Activated CD8-positive, alpha-beta T cell treated with anti-CD3 and anti-CD28 coated beads for 36 hours (primary cell): Measurements from ENCODE around the gene ADARB2. TPM values are rescaled to one million over a fixed set of nuclear protein-coding genes. Genes with fewer than 3 reads are reported as not detected.
"Not testable (repeated sequence)": the region's sequence is repeated elsewhere in the genome, so short reads cannot be mapped to it uniquely, and the experiment has no call there.

ENCODE experiments used
- ATAC-seq: fragments of 200-7000 bp; cut with Tn5 transposase; one replicate; pipeline ENCODE4 v1.10.0; 2021; ENCODE audit warnings: mild to moderate bottlenecking, moderate library complexity
- CTCF ChIA-PET: fragments of 350-600 bp; sonication (Branson Sonifier 250); formaldehyde crosslinking; loops from one replicate; lab custom pipeline; 2021; ENCODE audit warnings: antibody characterized with exemption; lab: Charles Lee
- POLR2A ChIA-PET: fragments of 350-600 bp; sonication (Branson Sonifier 250); formaldehyde crosslinking; loops from one replicate; lab custom pipeline; 2021; ENCODE audit warnings: antibody characterized with exemption; lab: Charles Lee
- DNase-seq: peaks from one replicate; pipeline ENCODE4 v3.0.0-alpha.2; 2020
- H3K27ac Mint-ChIP-seq: one replicate; pipeline ENCODE4 v1.8.0; 2021; ENCODE audit warnings: mild to moderate bottlenecking, mixed read lengths
- H3K27me3 Mint-ChIP-seq: one replicate; pipeline ENCODE4 v1.8.0; 2021; ENCODE audit warnings: mixed read lengths
- H3K36me3 Mint-ChIP-seq: one replicate; pipeline ENCODE4 v1.8.0; 2021; ENCODE audit warnings: low read depth, mixed read lengths
- H3K4me1 Mint-ChIP-seq: one replicate; pipeline ENCODE4 v1.8.0; 2021; ENCODE audit warnings: low read depth, mixed read lengths
- H3K4me3 Mint-ChIP-seq: one replicate; pipeline ENCODE4 v1.8.0; 2021; ENCODE audit warnings: mild to moderate bottlenecking, moderate library complexity, mixed read lengths
- H3K9me3 Mint-ChIP-seq: one replicate; pipeline ENCODE4 v1.8.0; 2021; ENCODE audit warnings: mixed read lengths
- CTCF ChIP-seq: fragments of 200-600 bp; IDR thresholded peaks from one replicate; pipeline ENCODE4 v1.8.0; 2022; ENCODE audit warnings: antibody characterized with exemption, mild to moderate bottlenecking
- intact Hi-C: fragments of 100-400 bp; cut with micrococcal nuclease; formaldehyde crosslinking; loops from one replicate; pipeline ENCODE4 v1.10.0; 2022
- total RNA-seq, 2 experiments: library from RNA; stranded (reverse); gene quantifications; one replicate each; pipeline ENCODE4 v1.2.3, GENCODE V29; 2021

ADARB2 gene
- total RNA-seq, 2 experiments from 2014 or later: 1.3 to 1.6 TPM

- H3K4me1 Mint-ChIP-seq: no peaks in the 10 kb centered on the region
- intact Hi-C loops: no loop called here
- CTCF ChIA-PET: no interaction called here
- no peaks in the 10 kb centered on the region for H3K9me3 Mint-ChIP-seq
- DNase-seq (no peak), ATAC-seq (no peak)
- no peak overlapping the region for H3K27ac Mint-ChIP-seq
- TF ChIP-seq CTCF: no peak
- POLR2A ChIA-PET: no interaction called here
- H3K27me3 Mint-ChIP-seq: no peaks in the 10 kb centered on the region
- H3K4me3 Mint-ChIP-seq: no peak overlapping the region
- no peaks in the 10 kb centered on the region for H3K36me3 Mint-ChIP-seq
Measured at GRCh38 chr10:1776127-1776662, 38.9 kb upstream of the ADARB2 start.

- H3K27ac Mint-ChIP-seq: no peak overlapping the region
- ATAC-seq (no peak), DNase-seq (no peak)
- POLR2A ChIA-PET: no interaction called here
- intact Hi-C loops: no loop called here
- CTCF ChIA-PET: no interaction called here
- H3K36me3 Mint-ChIP-seq: no peaks in the 10 kb centered on the region
- H3K9me3 Mint-ChIP-seq: no peaks in the 10 kb centered on the region
- no peaks in the 10 kb centered on the region for H3K4me1 Mint-ChIP-seq
- H3K27me3 Mint-ChIP-seq: no peaks in the 10 kb centered on the region
- H3K4me3 Mint-ChIP-seq: no peak overlapping the region
- no peak for TF ChIP-seq CTCF
Measured at GRCh38 chr10:1774796-1775195, 37.5 kb upstream of the ADARB2 start.

GRCh38 chr10:1773204-1773603, 35.9 kb upstream of the ADARB2 start:
- H3K4me3 Mint-ChIP-seq, CTCF ChIA-PET, H3K4me1 Mint-ChIP-seq, ATAC-seq, H3K27me3 Mint-ChIP-seq, H3K9me3 Mint-ChIP-seq, H3K36me3 Mint-ChIP-seq, intact Hi-C loops, H3K27ac Mint-ChIP-seq, DNase-seq, POLR2A ChIA-PET: not testable (repeated sequence)

- ChIA-PET POLR2A (no interaction called here), CTCF (no interaction called here)
- intact Hi-C loops: no loop called here
- DNase-seq (no peak), ATAC-seq (no peak)
- TF ChIP-seq CTCF: no peak
- Mint-ChIP-seq H3K36me3 (no peaks in the 10 kb centered on the region), H3K4me1 (no peaks in the 10 kb centered on the region), H3K4me3 (no peak overlapping the region), H3K27me3 (no peaks in the 10 kb centered on the region), H3K9me3 (no peaks in the 10 kb centered on the region), H3K27ac (no peak overlapping the region)
Measured at GRCh38 chr10:1766049-1766448, 28.7 kb upstream of the ADARB2 start.

GRCh38 chr10:1762076-1762475, 24.8 kb upstream of the ADARB2 start:
- CTCF ChIA-PET: no interaction called here
- intact Hi-C loops: no loop called here
- no peak for DNase-seq

More at GRCh38 chr10:1762076-1762475, 24.8 kb upstream of the ADARB2 start:
- Mint-ChIP-seq H3K4me3 (no peak overlapping the region), H3K9me3 (peaks cover 11% of the 10 kb centered on the region), H3K36me3 (no peaks in the 10 kb centered on the region), H3K4me1 (no peaks in the 10 kb centered on the region), H3K27ac (no peak overlapping the region), H3K27me3 (no peaks in the 10 kb centered on the region)
- POLR2A ChIA-PET: no interaction called here
- ATAC-seq: no peak
- no peak for TF ChIP-seq CTCF
